OCI-M2 (cell line): ENCODE results near the gene TRAK1.
"Not testable (repeated sequence)": the region's sequence is repeated elsewhere in the genome, so short reads cannot be mapped to it uniquely, and the experiment has no call there.

Source experiments
- DNase-seq: peaks from one replicate; lab custom pipeline; 2025; ENCODE audit not compliant: unreplicated experiment; lab: John Stamatoyannopoulos, UW

TRAK1 gene

GRCh38 chr3:42095540-42095939 is 4.4 kb downstream of the TRAK1 start:
- DNase-seq = no peak

GRCh38 chr3:42096796-42097565 is 5.8 kb downstream of the TRAK1 start:
- DNase-seq = no peak

GRCh38 chr3:42097566-42097946 is 6.4 kb downstream of the TRAK1 start:
- DNase-seq = no peak

- no peak for DNase-seq
Observed at GRCh38 chr3:42098171-42098570, 7.0 kb downstream of the TRAK1 start.

GRCh38 chr3:42099020-42099765 is 8.0 kb downstream of the TRAK1 start:
- DNase-seq = no peak

GRCh38 chr3:42101048-42101447 is 9.9 kb downstream of the TRAK1 start:
- no peak for DNase-seq

- no peak for DNase-seq
Observed at GRCh38 chr3:42101481-42101880, 10.3 kb downstream of the TRAK1 start.

GRCh38 chr3:42102571-42102970 is 11.4 kb downstream of the TRAK1 start:
- DNase-seq = no peak

GRCh38 chr3:42103921-42104665 is 12.9 kb downstream of the TRAK1 start:
- not testable (repeated sequence) for DNase-seq

GRCh38 chr3:42105994-42106393 is 14.8 kb downstream of the TRAK1 start:
- DNase-seq = not testable (repeated sequence)

GRCh38 chr3:42106646-42107045 is 15.5 kb downstream of the TRAK1 start:
- no peak for DNase-seq

GRCh38 chr3:42110631-42111030 is 19.5 kb downstream of the TRAK1 start:
- DNase-seq = no peak

- no peak for DNase-seq
Observed at GRCh38 chr3:42114130-42114725, 23.1 kb downstream of the TRAK1 start.

- no peak for DNase-seq
Observed at GRCh38 chr3:42115215-42115614, 24.1 kb downstream of the TRAK1 start.

GRCh38 chr3:42115946-42116345 is 24.8 kb downstream of the TRAK1 start:
- DNase-seq = no peak

- no peak for DNase-seq
Observed at GRCh38 chr3:42116466-42116865, 25.3 kb downstream of the TRAK1 start.

GRCh38 chr3:42117175-42118008 is 26.2 kb downstream of the TRAK1 start:
- DNase-seq = no peak

- no peak for DNase-seq
Observed at GRCh38 chr3:42118762-42119361, 27.7 kb downstream of the TRAK1 start.

- no peak for DNase-seq
Observed at GRCh38 chr3:42119561-42120355, 28.6 kb downstream of the TRAK1 start.
